Left ventricle myocardium inferior (tissue), 1 donor: ENCODE results near the gene SLC16A1. TPM values are rescaled to one million over a fixed set of nuclear protein-coding genes. Genes with fewer than 3 reads are reported as not detected.
"Not testable (repeated sequence)": the region's sequence is repeated elsewhere in the genome, so short reads cannot be mapped to it uniquely, and the experiment has no call there.

Experiments used
- DNase-seq: peaks from one replicate; pipeline ENCODE4 v3.0.0-alpha.2; 2020
- H3K27ac ChIP-seq: fragments of 200-600 bp; replicated peaks from 2 replicates; pipeline ENCODE4 v1.8.0; 2021
- H3K27me3 ChIP-seq: fragments of 200-600 bp; 2 replicates; pipeline ENCODE4 v1.8.0; 2021; ENCODE audit warnings: low read depth
- H3K36me3 ChIP-seq: fragments of 200-600 bp; 2 replicates; pipeline ENCODE4 v1.8.0; 2021
- H3K4me1 ChIP-seq: fragments of 200-600 bp; 2 replicates; pipeline ENCODE4 v1.8.0; 2021
- H3K4me3 ChIP-seq: fragments of 200-600 bp; 2 replicates; pipeline ENCODE4 v1.8.0; 2021; ENCODE audit warnings: mild to moderate bottlenecking, moderate library complexity
- H3K9me3 ChIP-seq: fragments of 200-600 bp; replicated peaks from 2 replicates; pipeline ENCODE4 v1.8.0; 2021
- intact Hi-C: fragments of 100-400 bp; cut with micrococcal nuclease; formaldehyde crosslinking; loops from one replicate; pipeline ENCODE4 v1.11.0; 2022
- total RNA-seq: library from RNA; stranded (reverse); fragmentation: NEBNext Ultra II Directional; extraction: Animal tissue kit (Norgen Biotek cat#: 25700); gene quantifications from one replicate; pipeline ENCODE4 v1.2.1, GENCODE V29; 2021
- TF ChIP-seq, protein P1 (sequence below): fragments of 200-600 bp; IDR thresholded peaks from 2 replicates; pipeline ENCODE4 v1.8.0; 2021; ENCODE audit warnings: antibody characterized with exemption, mild to moderate bottlenecking, borderline replicate concordance
- donor health status: DM: no; HTN: yes; CAD: no; lungs with severe emphysema.

Gene SLC16A1
- total RNA-seq, 1 donor from 2014 or later, result 154 TPM

DNA sequence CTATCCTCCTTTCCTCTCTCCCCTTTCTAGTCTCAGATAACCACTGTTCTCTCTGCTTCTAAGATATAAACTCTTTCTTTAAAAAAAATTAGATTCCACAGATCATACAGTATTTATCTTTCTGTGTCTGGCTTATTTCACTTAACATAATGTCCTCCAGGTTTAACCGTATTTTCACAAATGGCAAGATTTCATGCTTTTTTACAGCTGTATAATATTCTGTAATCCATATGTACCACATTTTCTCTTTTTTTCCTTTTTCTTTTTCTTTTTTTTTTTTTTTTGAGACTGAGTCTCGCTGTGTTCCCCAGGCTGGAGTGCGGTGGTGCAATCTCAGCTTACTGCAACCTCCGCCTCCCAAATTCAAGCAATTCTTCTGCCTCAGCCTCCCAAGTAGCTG is 5.1 kb upstream of the SLC16A1 start:
- peaks cover 76% of the 10 kb centered on the region for H3K4me1 ChIP-seq
- no peak for DNase-seq
- no peak overlapping the region for H3K27ac ChIP-seq
- no peaks in the 10 kb centered on the region for H3K9me3 ChIP-seq
- TF ChIP-seq, protein P1, sequence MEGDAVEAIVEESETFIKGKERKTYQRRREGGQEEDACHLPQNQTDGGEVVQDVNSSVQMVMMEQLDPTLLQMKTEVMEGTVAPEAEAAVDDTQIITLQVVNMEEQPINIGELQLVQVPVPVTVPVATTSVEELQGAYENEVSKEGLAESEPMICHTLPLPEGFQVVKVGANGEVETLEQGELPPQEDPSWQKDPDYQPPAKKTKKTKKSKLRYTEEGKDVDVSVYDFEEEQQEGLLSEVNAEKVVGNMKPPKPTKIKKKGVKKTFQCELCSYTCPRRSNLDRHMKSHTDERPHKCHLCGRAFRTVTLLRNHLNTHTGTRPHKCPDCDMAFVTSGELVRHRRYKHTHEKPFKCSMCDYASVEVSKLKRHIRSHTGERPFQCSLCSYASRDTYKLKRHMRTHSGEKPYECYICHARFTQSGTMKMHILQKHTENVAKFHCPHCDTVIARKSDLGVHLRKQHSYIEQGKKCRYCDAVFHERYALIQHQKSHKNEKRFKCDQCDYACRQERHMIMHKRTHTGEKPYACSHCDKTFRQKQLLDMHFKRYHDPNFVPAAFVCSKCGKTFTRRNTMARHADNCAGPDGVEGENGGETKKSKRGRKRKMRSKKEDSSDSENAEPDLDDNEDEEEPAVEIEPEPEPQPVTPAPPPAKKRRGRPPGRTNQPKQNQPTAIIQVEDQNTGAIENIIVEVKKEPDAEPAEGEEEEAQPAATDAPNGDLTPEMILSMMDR, result no peak
- no peaks in the 10 kb centered on the region for H3K27me3 ChIP-seq
- peaks cover 48% of the 10 kb centered on the region for H3K36me3 ChIP-seq
- H3K4me3 ChIP-seq, result no peak overlapping the region
- intact Hi-C loops, result no loop called here

DNA sequence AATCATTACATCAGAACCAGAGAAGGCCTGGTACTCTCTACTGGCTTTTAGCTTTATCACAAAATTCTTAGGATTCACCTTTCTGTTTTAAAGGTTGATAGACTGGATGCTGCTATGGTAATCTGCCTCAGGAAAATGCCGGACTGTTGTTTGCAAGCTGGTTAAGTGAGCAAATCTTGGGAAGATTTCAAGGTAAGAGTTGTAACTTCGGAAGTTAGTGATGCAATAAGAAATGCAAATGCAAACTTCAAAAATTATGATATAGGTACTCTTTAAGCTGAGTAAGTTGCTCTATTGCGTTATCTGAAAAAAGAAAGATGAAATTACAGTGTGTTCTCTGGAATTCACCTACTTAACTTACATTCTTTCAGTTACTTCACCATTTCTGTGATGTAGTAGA is 4.4 kb upstream of the SLC16A1 start:
- no peaks in the 10 kb centered on the region for H3K27me3 ChIP-seq
- peaks cover 41% of the 10 kb centered on the region for H3K36me3 ChIP-seq
- DNase-seq, result no peak
- TF ChIP-seq, protein P1, result no peak
- peaks cover 82% of the 10 kb centered on the region for H3K4me1 ChIP-seq
- H3K4me3 ChIP-seq, result no peak overlapping the region
- intact Hi-C loops, result no loop called here
- H3K9me3 ChIP-seq, result no peaks in the 10 kb centered on the region
- no peak overlapping the region for H3K27ac ChIP-seq

DNA sequence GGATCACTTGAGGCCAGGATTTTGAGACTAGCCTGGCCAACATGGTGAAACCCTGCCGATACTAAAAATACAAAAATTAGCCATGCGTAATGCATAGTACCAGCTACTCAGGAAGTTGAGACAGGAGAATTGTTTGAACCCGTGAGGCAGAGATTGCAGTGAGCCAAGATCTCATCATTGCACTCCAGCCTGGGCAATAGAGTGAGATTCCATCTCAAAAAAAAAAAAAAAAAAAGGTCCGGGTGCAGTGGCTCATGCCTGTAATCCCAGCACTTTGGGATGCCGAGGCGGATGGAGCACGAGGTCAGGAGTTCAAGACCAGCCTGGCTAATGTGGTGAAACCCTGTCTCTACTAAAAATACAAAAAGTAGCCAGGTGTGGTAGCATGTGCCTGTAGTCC is 2.2 kb upstream of the SLC16A1 start:
- not testable (repeated sequence) for H3K27me3 ChIP-seq, H3K9me3 ChIP-seq, DNase-seq
- peak overlapping the region; percentile 98 for H3K27ac ChIP-seq
- H3K4me3 ChIP-seq, result peak overlapping the region; percentile 89
- peaks cover 25% of the 10 kb centered on the region for H3K36me3 ChIP-seq
- intact Hi-C loops, result loop anchor here (10.0 kb wide), 1 partner anchor 87 kb away; no protein-coding TSS in a partner anchor
- H3K4me1 ChIP-seq, result peaks cover 87% of the 10 kb centered on the region

DNA sequence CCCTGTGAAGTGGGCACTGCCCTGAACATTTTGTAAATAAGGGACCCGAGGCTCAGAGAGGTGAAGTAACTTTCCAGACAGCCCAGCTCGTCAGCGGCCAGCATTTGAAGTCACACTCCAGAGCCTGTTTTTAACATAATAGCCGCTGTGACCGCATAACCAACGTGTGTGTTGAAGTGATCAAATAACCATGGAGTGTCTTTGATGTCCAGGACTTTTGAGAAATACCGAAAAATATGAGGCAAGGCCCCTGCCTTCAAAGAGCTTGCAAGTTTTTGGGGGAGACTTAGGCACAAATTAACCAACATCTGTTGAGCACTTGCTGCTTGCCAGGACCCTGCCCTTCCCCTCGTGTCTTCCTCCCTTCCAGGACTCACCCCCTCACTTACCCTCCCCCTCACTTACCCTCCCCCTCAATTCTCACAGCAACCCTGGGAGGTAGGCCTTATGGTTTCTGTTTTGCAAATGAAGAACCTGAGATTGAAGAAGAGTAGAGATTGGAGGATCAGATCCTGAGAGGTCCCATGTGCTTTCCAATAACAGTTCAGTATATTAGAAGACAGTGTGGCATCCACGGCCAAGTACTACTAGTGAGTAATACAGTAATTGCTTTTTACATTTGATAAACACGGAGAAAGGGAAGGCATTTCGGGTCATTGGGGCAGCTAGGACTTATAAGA is 1.3 kb upstream of the SLC16A1 start:
- Histone ChIP-seq H3K27me3 (no peaks in the 10 kb centered on the region), H3K4me3 (peak overlapping the region; percentile 89), H3K36me3 (peaks cover 18% of the 10 kb centered on the region), H3K4me1 (peaks cover 90% of the 10 kb centered on the region), H3K9me3 (no peaks in the 10 kb centered on the region), H3K27ac (peak overlapping the region; percentile 98)
- TF ChIP-seq, protein P1, result no peak
- DNase-seq, result no peak
- intact Hi-C loops, result loop anchor here (10.0 kb wide), 1 partner anchor 88 kb away; no protein-coding TSS in a partner anchor

DNA sequence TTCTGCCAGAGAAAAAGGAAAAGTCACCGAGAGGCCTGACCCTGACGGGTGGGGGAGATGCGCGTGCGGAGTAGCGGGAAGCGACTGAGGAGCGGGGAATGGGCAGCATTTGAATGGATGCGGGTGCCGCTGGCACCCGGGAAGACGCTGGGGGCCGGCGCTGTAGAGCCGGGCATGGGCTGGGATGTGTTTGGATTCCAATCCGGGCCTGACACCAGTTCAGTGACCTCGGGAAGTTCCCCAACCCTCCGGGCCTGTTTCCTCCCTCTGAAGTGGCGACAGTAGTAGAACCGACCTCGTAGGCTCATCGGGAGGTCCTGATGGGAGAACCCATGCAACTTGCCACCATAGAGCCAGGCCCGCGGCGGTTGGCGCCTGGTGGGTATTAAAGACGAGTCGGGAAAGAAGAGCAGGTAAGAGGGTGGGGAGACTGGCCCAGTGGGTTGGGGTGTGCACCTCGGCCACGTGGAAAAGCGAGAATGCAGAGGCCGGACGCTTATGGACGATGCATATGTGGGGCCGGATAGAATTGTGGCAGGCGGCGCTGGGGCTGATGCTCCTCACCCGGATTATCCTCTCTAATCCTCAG is 642 bp upstream of the SLC16A1 start:
- DNase-seq, result no peak
- Histone ChIP-seq H3K4me3 (peak overlapping the region; percentile 89), H3K9me3 (no peaks in the 10 kb centered on the region), H3K4me1 (peaks cover 91% of the 10 kb centered on the region), H3K27ac (peak overlapping the region; percentile 98), H3K36me3 (peaks cover 13% of the 10 kb centered on the region), H3K27me3 (no peaks in the 10 kb centered on the region)
- intact Hi-C loops, result loop anchor here (10.0 kb wide), 1 partner anchor 88 kb away; no protein-coding TSS in a partner anchor
- TF ChIP-seq, protein P1, result no peak
